Measurements from ENCODE around the gene TMBIM1. TPM values are rescaled to one million over a fixed set of nuclear protein-coding genes. Genes with fewer than 3 reads are reported as not detected.

Gene TMBIM1, protein sequence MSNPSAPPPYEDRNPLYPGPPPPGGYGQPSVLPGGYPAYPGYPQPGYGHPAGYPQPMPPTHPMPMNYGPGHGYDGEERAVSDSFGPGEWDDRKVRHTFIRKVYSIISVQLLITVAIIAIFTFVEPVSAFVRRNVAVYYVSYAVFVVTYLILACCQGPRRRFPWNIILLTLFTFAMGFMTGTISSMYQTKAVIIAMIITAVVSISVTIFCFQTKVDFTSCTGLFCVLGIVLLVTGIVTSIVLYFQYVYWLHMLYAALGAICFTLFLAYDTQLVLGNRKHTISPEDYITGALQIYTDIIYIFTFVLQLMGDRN
- total RNA-seq (2021) (172 and 187 TPM in 2 replicates), Bru-seq, nascent RNA (percentile 84 among the genes with signal in this experiment), BruChase-seq, experiment 1, labeled RNA remaining after a 2-hour chase (percentile 88 among the genes with signal in this experiment), BruChase-seq, experiment 2, labeled RNA remaining after a 6-hour chase (percentile 97 among the genes with signal in this experiment)
- long read RNA-seq, transcript TMBIM1-201 (12 exons, 2,371 nt): major isoform, 122 of 275 reads
- long read RNA-seq, partial matches to known transcripts: 100 of 275 reads
- long read RNA-seq, other reads (novel, unspliced or antisense): 48 of 275 reads

DNA sequence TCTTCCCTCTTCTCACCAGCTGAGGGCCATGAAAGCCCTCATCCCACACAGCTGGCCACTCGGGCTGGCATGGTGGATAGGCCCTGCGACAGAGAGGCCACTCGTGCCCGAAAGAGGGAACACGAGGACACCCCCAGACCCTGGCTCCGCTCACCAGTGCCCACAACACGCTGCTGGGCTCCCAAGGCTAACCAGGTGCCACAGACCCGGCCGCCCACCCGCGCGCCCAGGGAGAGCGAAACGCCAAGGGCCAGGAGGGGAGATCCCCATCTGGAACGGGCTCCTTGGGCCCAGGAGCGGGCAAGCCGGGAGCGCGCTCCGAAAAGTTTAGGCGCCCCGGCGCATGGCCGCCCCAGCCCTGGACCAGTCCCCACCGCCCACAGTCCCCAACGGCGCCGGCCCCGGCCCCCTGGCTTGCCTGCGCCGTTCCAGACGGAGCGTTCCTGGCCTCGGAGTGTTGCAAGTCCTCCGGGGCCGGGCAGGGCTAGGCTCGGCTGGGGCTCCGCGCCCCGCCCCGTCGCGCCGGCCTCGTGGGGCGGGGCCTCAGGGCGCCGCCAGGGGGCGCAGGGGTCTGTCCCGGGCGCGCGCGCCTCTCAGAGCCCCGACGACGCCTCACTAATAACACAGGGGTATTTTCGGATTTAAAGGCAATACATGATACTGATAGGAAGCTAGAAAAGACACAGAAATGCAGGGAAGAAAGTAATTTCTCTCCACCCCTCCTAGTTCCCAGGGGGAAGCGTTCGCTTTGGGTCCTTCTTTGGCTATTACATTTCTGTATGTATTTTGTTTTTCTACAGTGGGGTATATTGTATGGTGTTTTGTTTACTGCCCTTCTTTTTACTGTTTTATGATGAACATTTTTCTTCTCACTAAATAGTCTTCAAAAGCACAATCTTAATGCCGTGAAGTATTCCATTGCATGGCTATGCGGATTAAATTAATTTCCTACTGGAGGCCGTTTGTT, at the start of gene TMBIM1:
Gene TMBIM1, minus strand, starts transcription at position 456 of the 967 bp plus-strand sequence. CDS start 10,362 bp downstream, outside the sequence.
- POLR2A ChIA-PET (ENCODE audit: unreplicated experiment): interaction anchor here (0.6 kb wide), 1 partner anchor 994 kb away, joined by 4 read pairs; no protein-coding TSS in a partner anchor
- intact Hi-C loops (cut with micrococcal nuclease; ENCODE audit: unreplicated experiment): loop anchor here (2.0 to 5.0 kb wide), 2 partner anchors 104 to 275 kb away; partner anchors contain the start of genes CNOT9 and USP37
- DNase-seq: peak; percentile 38 to 85

DNA sequence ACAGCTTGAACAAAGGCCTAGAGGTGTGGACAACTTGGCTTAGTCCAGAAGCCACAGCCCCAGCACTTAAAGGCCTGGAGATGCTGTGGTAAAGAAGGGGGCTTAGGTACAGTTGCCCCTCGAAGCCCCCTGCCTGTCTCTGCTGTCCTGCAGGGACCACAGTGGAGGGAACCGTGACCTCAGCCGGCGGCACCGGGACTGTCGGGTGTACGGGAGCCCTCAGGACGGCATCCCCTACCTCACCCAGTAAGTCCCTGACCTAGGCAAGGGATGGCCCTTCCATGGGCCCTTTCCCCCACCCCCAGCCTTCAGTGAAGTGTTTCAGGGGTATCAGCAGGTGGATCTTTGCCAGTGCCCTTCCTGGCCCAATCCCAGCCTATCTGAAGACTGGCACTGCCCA, 49.1 kb upstream of the TMBIM1 start:
- 0 out of 2 replicates have a peak, but pooled peaks cover 4% of the 10 kb centered on the region for H3K79me2 ChIP-seq (ENCODE audit: low read depth)
- TF ChIP-seq, protein P1, sequence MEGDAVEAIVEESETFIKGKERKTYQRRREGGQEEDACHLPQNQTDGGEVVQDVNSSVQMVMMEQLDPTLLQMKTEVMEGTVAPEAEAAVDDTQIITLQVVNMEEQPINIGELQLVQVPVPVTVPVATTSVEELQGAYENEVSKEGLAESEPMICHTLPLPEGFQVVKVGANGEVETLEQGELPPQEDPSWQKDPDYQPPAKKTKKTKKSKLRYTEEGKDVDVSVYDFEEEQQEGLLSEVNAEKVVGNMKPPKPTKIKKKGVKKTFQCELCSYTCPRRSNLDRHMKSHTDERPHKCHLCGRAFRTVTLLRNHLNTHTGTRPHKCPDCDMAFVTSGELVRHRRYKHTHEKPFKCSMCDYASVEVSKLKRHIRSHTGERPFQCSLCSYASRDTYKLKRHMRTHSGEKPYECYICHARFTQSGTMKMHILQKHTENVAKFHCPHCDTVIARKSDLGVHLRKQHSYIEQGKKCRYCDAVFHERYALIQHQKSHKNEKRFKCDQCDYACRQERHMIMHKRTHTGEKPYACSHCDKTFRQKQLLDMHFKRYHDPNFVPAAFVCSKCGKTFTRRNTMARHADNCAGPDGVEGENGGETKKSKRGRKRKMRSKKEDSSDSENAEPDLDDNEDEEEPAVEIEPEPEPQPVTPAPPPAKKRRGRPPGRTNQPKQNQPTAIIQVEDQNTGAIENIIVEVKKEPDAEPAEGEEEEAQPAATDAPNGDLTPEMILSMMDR (conservative IDR thresholded peaks at IDR 0.05): no peak
- TF ChIP-seq EZH2 (IDR thresholded peaks at IDR 0.05; ENCODE audit: low read depth): no peak
- H3K36me3 ChIP-seq (ENCODE audit: low read depth): no peaks in the 10 kb centered on the region
- H3K27ac ChIP-seq: no peak overlapping the region
- no peak overlapping the region for H3K4me3 ChIP-seq
- intact Hi-C loops (cut with micrococcal nuclease; ENCODE audit: unreplicated experiment): no loop called here
- H3K27me3 ChIP-seq (ENCODE audit: insufficient read depth, low read depth): no peaks in the 10 kb centered on the region
- no peak overlapping the region for H3K4me2 ChIP-seq
- no peak for DNase-seq
- no peak overlapping the region for H2AFZ ChIP-seq
- no peaks in the 10 kb centered on the region for H3F3A ChIP-seq (ENCODE audit: insufficient read depth, low read depth)
- ChIA-PET CTCF (no interaction called here), POLR2A (ENCODE audit: unreplicated experiment) (no interaction called here)
- H3K9me2 ChIP-seq (ENCODE audit: insufficient read depth): no peaks in the 10 kb centered on the region
- no peaks in the 10 kb centered on the region for H4K20me1 ChIP-seq (ENCODE audit: insufficient read depth)
- no TSS peak for BruUV-seq (replicated peaks)
- H3K9me3 ChIP-seq (ENCODE audit: insufficient read depth, low read depth): no peaks in the 10 kb centered on the region
- peaks cover 1% of the 10 kb centered on the region; the same call in 1 of the 2 replicates for H3K4me1 ChIP-seq (replicated peaks; ENCODE audit: insufficient read depth)

More for the DNA sequence above, at the start of gene TMBIM1:
- CTCF ChIA-PET: interaction anchor here (0.6 to 4.5 kb wide), 5 partner anchors 10 to 104 kb away, joined by 3 to 26 read pairs (median 3); no protein-coding TSS in a partner anchor
- Histone ChIP-seq H3K4me1 (replicated peaks; ENCODE audit: insufficient read depth) (peaks cover 87% of the 10 kb centered on the region), H3K36me3 (ENCODE audit: low read depth) (no peaks in the 10 kb centered on the region), H2AFZ (peak within 1 kb of the TSS; percentile 74), H3K9me3 (ENCODE audit: insufficient read depth, low read depth) (no peaks in the 10 kb centered on the region), H3K4me2 (peak within 1 kb of the TSS; percentile 99), H3K27me3 (ENCODE audit: insufficient read depth, low read depth) (no peaks in the 10 kb centered on the region), H3K79me2 (ENCODE audit: low read depth) (peaks cover 50% of the 10 kb centered on the region), H3F3A (ENCODE audit: insufficient read depth, low read depth) (peaks cover 63% of the 10 kb centered on the region), H3K27ac (peak within 1 kb of the TSS; percentile 96), H3K9me2 (ENCODE audit: insufficient read depth) (no peaks in the 10 kb centered on the region), H4K20me1 (ENCODE audit: insufficient read depth) (peaks cover 3% of the 10 kb centered on the region; the same call in 1 of the 2 replicates), H3K4me3 (peak within 1 kb of the TSS; percentile 89)
- BruUV-seq (replicated peaks): TSS peak; percentile 13
- TF ChIP-seq, protein P1 (conservative IDR thresholded peaks at IDR 0.05): peak; percentile 66
- TF ChIP-seq EZH2 (IDR thresholded peaks at IDR 0.05; ENCODE audit: low read depth): no peak

DNA sequence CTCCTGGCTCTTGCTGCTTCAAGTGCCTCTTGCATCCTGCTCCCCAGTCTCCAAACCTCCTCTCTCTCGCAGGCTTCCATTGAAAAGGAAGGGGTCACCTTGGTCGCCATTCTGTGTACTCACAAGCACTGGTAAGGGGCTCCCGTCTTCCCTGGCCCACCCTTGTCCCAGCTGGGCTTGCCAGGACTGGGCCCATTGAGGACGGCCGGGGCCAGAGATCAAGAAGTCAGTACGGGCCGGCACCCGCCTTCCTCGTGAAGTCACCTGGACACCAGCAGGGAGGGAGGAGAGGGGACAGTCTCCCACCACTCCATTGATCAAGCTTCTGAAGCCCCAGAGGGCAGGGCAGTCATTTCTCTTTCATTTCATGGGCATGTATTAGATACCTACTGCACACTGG, 48.4 kb upstream of the TMBIM1 start:
- H3F3A ChIP-seq (ENCODE audit: insufficient read depth, low read depth): no peaks in the 10 kb centered on the region; the same call in 1 of the 2 replicates
- H3K27me3 ChIP-seq (ENCODE audit: insufficient read depth, low read depth): no peaks in the 10 kb centered on the region
- no peaks in the 10 kb centered on the region for H4K20me1 ChIP-seq (ENCODE audit: insufficient read depth)
- no TSS peak for BruUV-seq (replicated peaks)
- H3K9me3 ChIP-seq (ENCODE audit: insufficient read depth, low read depth): no peaks in the 10 kb centered on the region
- POLR2A ChIA-PET (ENCODE audit: unreplicated experiment): no interaction called here
- H3K27ac ChIP-seq: no peak overlapping the region
- H2AFZ ChIP-seq: no peak overlapping the region
- peaks cover 4% of the 10 kb centered on the region; the same call in 1 of the 2 replicates for H3K4me1 ChIP-seq (replicated peaks; ENCODE audit: insufficient read depth)
- H3K36me3 ChIP-seq (ENCODE audit: low read depth): no peaks in the 10 kb centered on the region
- H3K4me2 ChIP-seq: no peak overlapping the region
- intact Hi-C loops (cut with micrococcal nuclease; ENCODE audit: unreplicated experiment): no loop called here
- H3K9me2 ChIP-seq (ENCODE audit: insufficient read depth): no peaks in the 10 kb centered on the region
- CTCF ChIA-PET: no interaction called here
- H3K79me2 ChIP-seq (ENCODE audit: low read depth): 0 out of 2 replicates have a peak, but pooled peaks cover 4% of the 10 kb centered on the region
- TF ChIP-seq EZH2 (IDR thresholded peaks at IDR 0.05; ENCODE audit: low read depth): no peak
- TF ChIP-seq, protein P1 (conservative IDR thresholded peaks at IDR 0.05): no peak
- no peak for DNase-seq
- H3K4me3 ChIP-seq: no peak overlapping the region
